GM18502 (cell line): ENCODE data around the gene TMEM52.
"Not testable (repeated sequence)": the region's sequence is repeated elsewhere in the genome, so short reads cannot be mapped to it uniquely, and the experiment has no call there.

Experiments used
- ATAC-seq: cut with Tn5 transposase; IDR thresholded peaks from one replicate; pipeline ENCODE4 v1.9.1; 2021; ENCODE audit warnings: mild to moderate bottlenecking; ENCODE audit not compliant: unreplicated experiment, poor library complexity

The TMEM52 gene

GRCh38 chr1:1947493-1947892, 28.4 kb upstream of the TMEM52 start:
- no peak for ATAC-seq

- no peak for ATAC-seq
These were observed 27.5 kb upstream of the TMEM52 start for GRCh38 chr1:1946540-1946939.

- ATAC-seq: no peak
These were observed 26.8 kb upstream of the TMEM52 start for GRCh38 chr1:1945782-1946393.

DNA sequence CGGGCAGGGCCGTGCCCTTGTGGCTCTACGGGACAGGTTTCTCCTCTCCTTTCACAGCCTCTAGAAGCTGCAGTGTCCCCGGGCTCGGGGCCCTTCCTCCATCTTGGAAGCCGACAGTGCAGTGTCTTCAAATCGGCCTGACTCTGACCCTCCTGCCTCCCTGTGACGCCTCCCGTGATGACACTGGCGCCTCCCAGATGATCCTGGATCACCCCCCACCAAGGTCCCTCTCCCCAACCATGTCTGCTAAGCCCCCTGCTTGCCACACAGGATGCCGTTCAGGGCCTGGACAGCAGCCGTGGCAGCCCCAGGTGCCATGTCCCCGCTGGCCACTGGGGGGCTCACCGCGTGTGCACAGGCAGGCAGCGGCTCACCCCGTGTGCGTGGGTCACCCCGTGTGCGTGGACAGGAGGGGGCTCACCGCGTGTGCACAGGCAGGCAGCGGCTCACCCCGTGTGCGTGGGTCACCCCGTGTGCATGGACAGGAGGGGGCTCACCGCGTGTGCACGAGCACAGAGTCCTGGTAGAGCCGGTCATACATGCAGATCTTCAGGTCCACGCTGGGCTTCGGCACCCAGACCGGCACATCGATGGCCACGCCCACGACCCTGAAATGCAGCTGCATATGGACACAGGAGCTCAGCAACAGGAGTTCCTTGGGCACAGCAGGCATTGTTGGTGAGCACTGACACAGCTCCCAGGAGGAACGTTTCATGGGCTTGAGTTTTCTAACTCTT, 24.9 kb upstream of the TMEM52 start:
- no peak for ATAC-seq

GRCh38 chr1:1942753-1943656, 23.9 kb upstream of the TMEM52 start:
- ATAC-seq: no peak

DNA sequence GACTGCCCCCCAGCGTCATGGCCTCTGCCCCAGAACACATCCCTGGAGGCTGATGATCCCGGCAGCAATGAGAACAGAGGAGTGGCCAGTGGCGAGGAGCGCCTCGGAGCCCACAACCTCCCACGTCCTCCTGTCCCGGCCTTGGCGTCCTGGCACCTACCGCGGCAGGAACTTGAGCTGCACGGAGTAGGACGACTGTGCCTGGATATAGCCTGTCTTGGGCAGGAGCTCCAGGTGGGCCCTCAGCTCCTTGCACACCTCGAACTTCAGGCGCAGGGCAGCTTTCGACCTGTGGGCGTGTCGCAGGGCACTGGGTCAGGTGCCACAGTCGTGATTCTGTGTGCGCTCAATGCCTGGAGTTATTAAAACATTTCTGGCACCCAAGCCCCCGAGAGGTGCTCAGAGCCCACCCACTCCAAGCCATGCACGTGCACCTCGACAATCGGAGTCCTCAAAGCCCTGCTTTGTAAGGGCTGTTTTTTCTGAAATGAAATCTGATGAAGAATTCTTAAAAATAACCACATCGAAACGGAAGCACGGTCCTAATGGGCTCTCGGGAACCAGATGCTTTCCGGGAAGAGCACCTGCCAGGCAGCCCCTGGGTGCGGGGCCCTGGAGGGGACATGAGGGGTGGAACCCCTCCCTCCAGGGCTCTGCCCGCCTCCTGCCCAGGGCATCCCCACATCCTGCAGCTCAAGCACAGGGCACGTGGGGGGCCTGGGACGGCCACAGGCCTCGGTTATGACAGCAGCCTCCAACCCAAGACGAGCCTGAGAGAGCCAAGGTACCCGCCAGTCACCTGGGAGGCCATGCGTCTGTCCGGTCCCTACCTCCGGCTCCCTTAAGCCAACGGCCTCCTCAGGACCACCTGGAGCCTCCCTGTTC, 23.0 kb upstream of the TMEM52 start:
- no peak for ATAC-seq

DNA sequence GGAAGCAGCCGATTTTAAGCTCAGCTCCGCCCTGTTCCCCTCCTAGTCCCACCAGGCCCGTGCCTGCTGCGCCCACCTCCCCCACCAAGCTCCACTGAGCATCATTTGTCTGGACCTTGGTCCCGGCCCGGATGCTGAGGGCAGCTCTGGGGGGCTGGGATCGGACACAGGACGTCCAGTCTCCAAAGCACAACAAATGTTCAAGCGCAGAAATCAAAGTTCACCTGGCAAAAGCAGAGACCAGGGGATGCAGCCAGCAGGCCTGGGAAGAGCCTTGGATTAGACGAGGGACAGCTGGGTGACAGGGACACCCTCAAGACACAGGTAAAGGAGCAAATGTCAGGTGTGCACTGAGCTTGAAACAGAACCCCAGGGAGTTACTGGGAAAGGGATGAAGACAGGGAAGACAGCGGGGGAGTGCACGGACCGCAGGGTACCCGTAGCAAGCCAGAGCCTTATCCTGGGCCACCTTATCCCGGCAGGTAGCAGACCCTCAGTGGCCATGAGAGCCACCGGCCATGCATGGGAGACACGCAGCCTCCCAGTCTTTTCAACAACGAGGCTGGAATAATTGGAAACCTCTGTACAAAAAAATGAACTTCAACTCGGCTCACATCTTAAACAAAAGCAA, 22.2 kb upstream of the TMEM52 start:
- no peak for ATAC-seq

GRCh38 chr1:1940123-1940425, 21.0 kb upstream of the TMEM52 start:
- ATAC-seq: no peak

GRCh38 chr1:1939296-1940122, 20.4 kb upstream of the TMEM52 start:
- no peak for ATAC-seq

DNA sequence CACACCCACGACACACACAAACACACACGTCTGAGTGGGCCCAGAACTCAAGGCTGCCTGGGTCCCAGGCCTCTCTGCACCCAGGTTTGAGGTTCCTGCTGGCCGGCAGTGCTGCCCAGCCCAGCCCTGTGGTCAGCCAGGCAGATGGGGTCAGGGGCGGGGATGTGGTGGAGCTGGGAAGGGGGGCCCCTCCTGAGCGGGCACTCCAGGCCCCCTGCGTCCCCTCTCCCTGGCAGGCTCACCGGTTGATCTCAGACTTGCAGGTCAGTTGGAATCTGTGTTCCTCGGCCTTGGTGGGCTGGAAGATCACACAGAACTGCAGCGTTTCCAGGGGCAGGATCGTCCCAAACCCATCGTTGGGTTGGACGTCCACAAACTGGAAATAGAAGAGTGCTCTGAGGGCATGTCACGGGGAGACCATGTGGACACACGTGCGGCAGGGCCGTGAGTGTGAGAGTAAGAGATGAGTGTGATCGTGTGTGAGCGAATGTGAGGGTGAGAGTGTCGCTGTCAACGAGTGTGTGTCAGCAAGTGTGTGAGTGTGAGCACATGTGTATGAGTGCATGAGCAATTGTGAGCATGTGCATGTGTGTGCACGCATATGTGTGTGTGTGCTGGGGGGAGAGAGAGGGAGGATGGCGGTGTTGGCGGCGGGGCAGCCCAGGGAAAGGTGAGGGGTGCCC, 19.7 kb upstream of the TMEM52 start:
- no peak for ATAC-seq

GRCh38 chr1:1938276-1938573, 19.1 kb upstream of the TMEM52 start:
- no peak for ATAC-seq

DNA sequence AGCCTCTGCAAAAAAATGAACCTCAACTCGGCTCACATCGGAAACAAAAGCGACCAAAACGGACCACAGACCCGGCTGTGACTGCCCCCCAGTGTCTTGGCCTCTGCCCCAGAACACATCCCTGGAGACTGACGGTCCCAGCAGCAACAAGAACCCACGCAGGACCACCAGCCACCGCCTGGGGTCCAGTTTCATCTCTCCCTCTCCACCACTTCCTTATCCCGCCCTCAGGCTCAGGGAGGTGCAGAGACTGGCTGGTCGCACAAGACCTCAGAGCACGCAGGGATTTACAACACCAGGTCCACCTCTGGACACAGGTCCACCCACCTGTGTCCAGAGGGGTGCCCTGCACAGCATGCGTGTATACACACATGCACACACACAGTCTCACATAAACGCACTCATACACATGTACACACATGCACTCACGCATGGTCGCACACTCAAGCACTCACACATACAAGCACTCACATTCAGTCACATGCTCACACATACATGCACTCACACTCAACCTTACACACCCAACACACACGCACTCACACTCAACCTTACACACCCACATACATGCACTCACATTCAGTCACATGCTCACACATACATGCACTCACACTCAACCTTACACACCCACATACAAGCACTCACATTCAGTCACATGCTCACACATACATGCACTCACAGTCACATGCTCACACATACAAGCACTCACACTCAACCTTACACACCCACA, 18.6 kb upstream of the TMEM52 start:
- ATAC-seq: no peak

- ATAC-seq: no peak
These were observed 18.0 kb upstream of the TMEM52 start for GRCh38 chr1:1937061-1937460.

DNA sequence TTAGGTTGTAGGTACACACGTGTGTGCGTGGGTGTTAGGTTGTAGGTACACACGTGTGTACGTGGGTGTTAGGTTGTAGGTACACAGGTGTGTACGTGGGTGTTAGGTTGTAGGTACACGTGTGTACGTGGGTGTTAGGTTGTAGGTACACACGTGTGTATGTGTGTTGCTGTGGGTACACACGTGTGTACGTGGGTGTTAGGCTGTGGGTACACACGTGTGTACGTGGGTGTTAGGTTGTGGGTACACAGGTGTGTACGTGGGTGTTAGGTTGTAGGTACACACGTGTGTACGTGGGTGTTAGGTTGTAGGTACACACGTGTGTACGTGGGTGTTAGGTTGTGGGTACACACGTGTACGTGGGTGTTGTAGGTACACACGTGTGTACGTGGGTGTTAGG, 15.8 kb upstream of the TMEM52 start:
- ATAC-seq: not testable (repeated sequence)

- ATAC-seq: no peak
These were observed 10.8 kb upstream of the TMEM52 start for GRCh38 chr1:1929639-1930545.

GRCh38 chr1:1929102-1929638, 10.1 kb upstream of the TMEM52 start:
- ATAC-seq: no peak
